ENCODE measurements around the gene DCC. TPM values are rescaled to one million over a fixed set of nuclear protein-coding genes. Genes with fewer than 3 reads are reported as not detected.

DCC gene
- total RNA-seq, 1 experiment from 2014 or later: not detected

DNA sequence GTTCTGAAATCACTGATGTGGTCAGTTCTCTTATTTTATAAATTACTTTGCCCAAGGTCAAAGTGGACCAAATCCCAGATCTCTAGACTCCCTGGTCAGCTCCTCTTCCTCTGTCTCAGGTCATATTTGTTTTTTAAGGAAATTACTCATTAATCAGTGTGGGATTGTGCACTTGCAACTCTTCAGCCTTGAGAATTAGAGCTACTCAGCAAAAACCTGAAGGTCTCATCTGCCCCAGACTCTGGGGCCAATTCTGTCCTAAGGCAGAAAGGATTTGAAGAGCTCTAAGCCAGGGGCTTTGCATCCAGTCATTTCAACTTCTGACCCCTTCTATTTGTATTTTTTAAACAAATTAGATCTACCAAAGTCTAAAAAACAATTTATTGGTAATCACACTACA, 17.7 kb upstream of the DCC start:
- Histone ChIP-seq H3K27me3 (ENCODE audit: insufficient read depth, low read length) (no peaks in the 10 kb centered on the region), H3K4me3 (replicated peaks in 1 of 2; ENCODE audit: low read depth in 1 of 2, low read length in 2 of 2) (no peak overlapping the region), H3K4me1 (ENCODE audit: control insufficient read depth in 1 of 2, insufficient read depth in 2 of 2, low read length in 2 of 2) (no peaks in the 10 kb centered on the region), H3K9me3 (ENCODE audit: control insufficient read depth in 1 of 2, insufficient read depth in 1 of 2, low read depth in 1 of 2, low read length in 2 of 2) (peaks cover 15 to 32% of the 10 kb centered on the region in 2 experiments; a peak in 3 of 4 replicates), H3K9me2 (ENCODE audit: insufficient read depth) (no peaks in the 10 kb centered on the region), H3K9ac (ENCODE audit: low read length) (no peak overlapping the region), H3K4me2 (ENCODE audit: low read length) (no peak overlapping the region), H2AFZ (ENCODE audit: low read depth, low read length, poor library complexity, severe bottlenecking) (no peak overlapping the region), H3K79me2 (ENCODE audit: insufficient read depth, low read length) (no peaks in the 10 kb centered on the region), H3K27ac (ENCODE audit: low read depth, low read length) (no peak overlapping the region), H4K20me1 (ENCODE audit: insufficient read depth) (no peaks in the 10 kb centered on the region), H3K36me3 (ENCODE audit: control insufficient read depth in 1 of 2, insufficient read depth in 2 of 2, low read length in 2 of 2) (no peaks in the 10 kb centered on the region)
- RAD21 ChIA-PET (ENCODE audit: low non-redundant PET in 1 of 2, low total read pairs in 2 of 2, uncharacterized antibody in 2 of 2, unreplicated experiment in 2 of 2): no interaction called here
- intact Hi-C loops (cut with micrococcal nuclease): no loop called here
- DNase-seq (ENCODE audit: low read depth, low spot score) (no peak), ATAC-seq (no peak)
- BruUV-seq (replicated peaks): no TSS peak
- POLR2A ChIA-PET: no interaction called here
- CTCF ChIA-PET: no interaction called here
- no peak for TF ChIP-seq ATF3 (IDR thresholded peaks at IDR 0.05)
- TF ChIP-seq EZH2 (IDR thresholded peaks at IDR 0.05): no peak
- TF ChIP-seq, protein P1, sequence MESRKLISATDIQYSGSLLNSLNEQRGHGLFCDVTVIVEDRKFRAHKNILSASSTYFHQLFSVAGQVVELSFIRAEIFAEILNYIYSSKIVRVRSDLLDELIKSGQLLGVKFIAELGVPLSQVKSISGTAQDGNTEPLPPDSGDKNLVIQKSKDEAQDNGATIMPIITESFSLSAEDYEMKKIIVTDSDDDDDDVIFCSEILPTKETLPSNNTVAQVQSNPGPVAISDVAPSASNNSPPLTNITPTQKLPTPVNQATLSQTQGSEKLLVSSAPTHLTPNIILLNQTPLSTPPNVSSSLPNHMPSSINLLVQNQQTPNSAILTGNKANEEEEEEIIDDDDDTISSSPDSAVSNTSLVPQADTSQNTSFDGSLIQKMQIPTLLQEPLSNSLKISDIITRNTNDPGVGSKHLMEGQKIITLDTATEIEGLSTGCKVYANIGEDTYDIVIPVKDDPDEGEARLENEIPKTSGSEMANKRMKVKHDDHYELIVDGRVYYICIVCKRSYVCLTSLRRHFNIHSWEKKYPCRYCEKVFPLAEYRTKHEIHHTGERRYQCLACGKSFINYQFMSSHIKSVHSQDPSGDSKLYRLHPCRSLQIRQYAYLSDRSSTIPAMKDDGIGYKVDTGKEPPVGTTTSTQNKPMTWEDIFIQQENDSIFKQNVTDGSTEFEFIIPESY (IDR thresholded peaks at IDR 0.05; ENCODE audit: extremely low read depth, insufficient replicate concordance, low read length): no peak
- no peak for TF ChIP-seq SP1 (IDR thresholded peaks at IDR 0.05; ENCODE audit: low read depth)

- Histone ChIP-seq H3K9me2 (ENCODE audit: insufficient read depth) (no peaks in the 10 kb centered on the region), H4K20me1 (ENCODE audit: insufficient read depth) (no peaks in the 10 kb centered on the region), H3K9me3 (ENCODE audit: control insufficient read depth in 1 of 2, insufficient read depth in 1 of 2, low read depth in 1 of 2, low read length in 2 of 2) (peaks cover 15 to 42% of the 10 kb centered on the region in 2 experiments; a peak in 3 of 4 replicates), H3K9ac (ENCODE audit: low read length) (no peak overlapping the region), H3K36me3 (ENCODE audit: control insufficient read depth in 1 of 2, insufficient read depth in 2 of 2, low read length in 2 of 2) (no peaks in the 10 kb centered on the region), H3K4me1 (ENCODE audit: control insufficient read depth in 1 of 2, insufficient read depth in 2 of 2, low read length in 2 of 2) (no peaks in the 10 kb centered on the region), H3K79me2 (ENCODE audit: insufficient read depth, low read length) (no peaks in the 10 kb centered on the region), H3K27ac (ENCODE audit: low read depth, low read length) (no peak overlapping the region), H3K27me3 (ENCODE audit: insufficient read depth, low read length) (no peaks in the 10 kb centered on the region), H3K4me2 (ENCODE audit: low read length) (no peak overlapping the region), H3K4me3 (replicated peaks in 1 of 2; ENCODE audit: low read depth in 1 of 2, low read length in 2 of 2) (no peak overlapping the region), H2AFZ (ENCODE audit: low read depth, low read length, poor library complexity, severe bottlenecking) (no peak overlapping the region)
- RAD21 ChIA-PET (ENCODE audit: low non-redundant PET in 1 of 2, low total read pairs in 2 of 2, uncharacterized antibody in 2 of 2, unreplicated experiment in 2 of 2): no interaction called here
- CTCF ChIA-PET: no interaction called here
- TF ChIP-seq ATF3 (IDR thresholded peaks at IDR 0.05) (no peak), SRF (IDR thresholded peaks at IDR 0.05; ENCODE audit: low read depth) (no peak), TCF7L2 (IDR thresholded peaks at IDR 0.05; ENCODE audit: borderline replicate concordance, extremely low read depth, insufficient read depth, insufficient read length) (no peak), CEBPB (IDR thresholded peaks at IDR 0.05; ENCODE audit: low read depth) (no peak), SIN3A (IDR thresholded peaks at IDR 0.05; ENCODE audit: low read depth) (no peak), FOSL1 (IDR thresholded peaks at IDR 0.05; ENCODE audit: low read depth) (no peak), JUND (IDR thresholded peaks at IDR 0.05) (no peak)
- TF ChIP-seq, protein P1 (IDR thresholded peaks at IDR 0.05; ENCODE audit: extremely low read depth, insufficient replicate concordance, low read length): no peak
- no TSS peak for BruUV-seq (replicated peaks)
- DNase-seq (ENCODE audit: low read depth, low spot score): no peak
- no peak for ATAC-seq
- POLR2A ChIA-PET: no interaction called here
- intact Hi-C loops (cut with micrococcal nuclease): no loop called here
These were observed 16.2 kb upstream of the DCC start for GRCh38 chr18:52323802-52324201.

All from HCT116 (cell line).